HG03064 (cell line): ENCODE data around the gene CNOT4.
"Not testable (repeated sequence)": the region's sequence is repeated elsewhere in the genome, so short reads cannot be mapped to it uniquely, and the experiment has no call there.

Source experiments
- ATAC-seq: cut with Tn5 transposase; IDR thresholded peaks from one replicate; pipeline ENCODE4 v1.9.1; 2021; ENCODE audit warnings: low read depth; ENCODE audit not compliant: unreplicated experiment

Gene CNOT4

DNA sequence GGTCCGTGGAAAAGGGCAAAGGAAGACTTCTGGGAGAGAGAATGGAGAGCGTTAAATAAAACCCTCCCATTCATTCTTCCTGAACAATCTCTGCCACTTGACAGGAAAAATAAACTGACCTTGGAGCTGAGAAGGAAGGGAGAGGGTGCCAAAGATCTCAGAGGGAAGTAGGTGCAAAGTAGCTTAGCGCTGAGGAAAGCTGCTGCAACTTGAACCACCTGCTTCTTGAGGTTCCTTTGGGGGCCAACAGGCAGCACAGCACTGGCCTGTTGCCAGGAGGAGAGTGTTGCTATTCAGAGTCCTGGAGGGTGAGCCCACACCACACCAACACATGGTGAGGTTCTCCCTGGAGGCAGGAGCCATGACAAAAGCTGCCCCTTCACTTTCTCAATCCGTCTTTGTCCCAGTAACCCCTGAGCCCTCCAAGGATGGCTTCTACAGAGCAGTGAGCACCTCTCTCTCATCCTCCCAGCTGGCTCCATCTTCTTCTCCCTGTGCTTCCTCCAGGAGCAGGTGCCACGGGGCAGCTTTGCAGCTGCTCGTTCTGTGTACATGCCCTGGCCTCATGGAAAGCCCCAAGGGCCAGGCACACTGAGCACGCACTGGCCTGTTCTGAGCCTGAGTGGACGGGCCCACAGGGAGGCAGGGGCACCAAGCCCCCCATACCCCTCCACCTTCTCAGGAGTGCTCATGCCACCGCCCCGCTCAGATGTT lies 174.9 kb downstream of the CNOT4 start:
- ATAC-seq = no peak

GRCh38 chr7:135333946-135334345 lies 176.0 kb downstream of the CNOT4 start:
- ATAC-seq = no peak

DNA sequence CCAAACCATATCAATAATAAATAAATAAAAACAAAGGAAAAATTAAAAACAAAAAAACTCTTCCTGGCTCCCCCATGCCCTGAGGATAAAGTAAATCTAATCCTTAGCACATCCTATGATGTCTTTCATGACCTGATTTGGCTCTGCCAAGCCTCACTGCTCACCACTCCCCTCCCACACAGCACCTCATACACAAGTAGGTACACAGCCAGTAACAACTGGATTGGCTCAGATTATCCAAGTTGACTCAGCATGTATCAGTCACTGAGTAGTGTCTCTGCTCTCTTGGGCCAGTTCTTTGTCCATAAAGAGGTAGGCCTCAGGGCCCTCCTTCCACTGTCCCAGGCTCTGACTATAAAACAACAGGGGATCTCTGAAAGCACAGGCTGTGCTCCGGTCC lies 176.7 kb downstream of the CNOT4 start:
- ATAC-seq = no peak

- ATAC-seq = no peak
Observed at GRCh38 chr7:135330088-135330487, 179.8 kb downstream of the CNOT4 start.

GRCh38 chr7:135328526-135328925 lies 181.4 kb downstream of the CNOT4 start:
- no peak for ATAC-seq

DNA sequence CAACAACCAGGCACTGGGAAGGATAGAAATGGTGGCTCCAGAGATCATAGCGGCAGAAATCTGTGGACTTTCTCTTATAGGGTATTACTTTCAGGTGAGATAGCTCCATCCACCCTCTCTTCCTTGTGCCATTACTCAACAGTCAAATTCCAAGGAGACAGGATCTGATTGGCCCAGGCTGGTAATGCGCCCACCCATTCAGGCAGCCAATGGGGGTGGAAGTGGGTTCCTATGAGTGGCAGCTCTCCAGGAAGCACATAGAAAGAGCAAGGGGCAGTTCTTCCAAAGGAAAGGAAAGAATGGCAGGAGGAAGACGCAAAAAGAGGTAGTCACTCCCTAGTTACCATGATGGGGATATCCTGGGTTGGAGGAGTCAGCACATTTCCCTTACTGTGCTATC lies 181.8 kb downstream of the CNOT4 start:
- no peak for ATAC-seq

- no peak for ATAC-seq
Observed at GRCh38 chr7:135327458-135327857, 182.4 kb downstream of the CNOT4 start.

- no peak for ATAC-seq
Observed at GRCh38 chr7:135326636-135327280, 183.1 kb downstream of the CNOT4 start.

GRCh38 chr7:135322571-135323340 lies 187.1 kb downstream of the CNOT4 start:
- ATAC-seq = no peak

DNA sequence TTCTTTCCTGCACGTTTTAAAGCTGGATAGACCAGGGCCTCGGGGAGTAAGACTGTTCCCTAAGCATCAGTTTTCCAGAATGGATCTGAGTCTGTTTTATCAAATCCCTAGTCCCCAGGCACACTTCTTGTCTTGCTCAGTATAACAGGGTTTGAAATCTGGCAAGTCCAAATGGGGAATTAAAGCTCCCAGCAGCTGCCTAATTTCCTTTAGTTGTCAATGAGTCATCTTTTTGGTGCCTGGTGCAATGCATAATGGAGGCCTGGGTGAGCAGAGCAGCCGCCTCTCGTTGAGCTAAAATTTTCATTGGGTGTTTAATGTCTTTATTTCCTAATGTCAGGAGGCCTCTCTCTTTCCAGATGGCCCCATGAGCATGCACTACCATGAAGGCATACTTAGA lies 188.3 kb downstream of the CNOT4 start:
- ATAC-seq = no peak

GRCh38 chr7:135320953-135321352 lies 188.9 kb downstream of the CNOT4 start:
- ATAC-seq = not testable (repeated sequence)

DNA sequence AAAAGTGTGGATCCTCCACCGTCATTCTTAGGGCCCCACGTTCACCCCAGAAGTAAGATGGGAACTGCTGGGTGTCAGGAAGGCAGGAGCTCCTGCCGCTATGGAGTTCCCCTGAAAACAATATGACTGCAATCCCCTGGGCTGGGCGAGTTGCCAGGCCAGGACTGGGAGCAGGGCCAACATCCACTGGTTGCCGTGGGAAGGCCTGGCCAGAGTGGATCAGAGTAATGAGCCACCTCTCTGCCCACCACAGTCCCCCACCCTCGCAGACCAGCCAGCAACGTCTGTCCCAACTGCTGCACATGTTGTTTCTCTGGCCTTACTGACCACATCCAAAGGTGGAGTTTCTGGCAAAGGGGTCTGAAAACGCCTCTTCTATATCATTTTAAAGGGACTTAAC lies 189.6 kb downstream of the CNOT4 start:
- no peak for ATAC-seq

GRCh38 chr7:135317676-135318325 lies 192.1 kb downstream of the CNOT4 start:
- ATAC-seq = no peak

- ATAC-seq = no peak
Observed at GRCh38 chr7:135316648-135317313, 193.1 kb downstream of the CNOT4 start.

- ATAC-seq = no peak
Observed at GRCh38 chr7:135313971-135314370, 195.9 kb downstream of the CNOT4 start.
